Measurements from ENCODE around the gene RBM34.

Gene RBM34

GRCh38 chr1:235139315-235139714 is 21.7 kb downstream of the RBM34 start:
- in situ Hi-C loops (cut with MboI; ENCODE audit: low pct_unique_long_range_greater_than_20kb, low sequenced_read_pairs, unreplicated experiment): no loop called here
- no peak for DNase-seq (ENCODE audit: low spot score)
- no peak for TF ChIP-seq CTCF (IDR thresholded peaks at IDR 0.05; ENCODE audit: extremely low read depth, insufficient read depth, missing control alignments)

- DNase-seq (ENCODE audit: low spot score): no peak
- in situ Hi-C loops (cut with MboI; ENCODE audit: low pct_unique_long_range_greater_than_20kb, low sequenced_read_pairs, unreplicated experiment): no loop called here
- TF ChIP-seq CTCF (IDR thresholded peaks at IDR 0.05; ENCODE audit: extremely low read depth, insufficient read depth, missing control alignments): no peak
Measured at GRCh38 chr1:235138821-235139220, 22.2 kb downstream of the RBM34 start.

- no peak for DNase-seq (ENCODE audit: low spot score)
- in situ Hi-C loops (cut with MboI; ENCODE audit: low pct_unique_long_range_greater_than_20kb, low sequenced_read_pairs, unreplicated experiment): no loop called here
- no peak for TF ChIP-seq CTCF (IDR thresholded peaks at IDR 0.05; ENCODE audit: extremely low read depth, insufficient read depth, missing control alignments)
Measured at GRCh38 chr1:235136111-235136510, 24.9 kb downstream of the RBM34 start.

- in situ Hi-C loops (cut with MboI; ENCODE audit: low pct_unique_long_range_greater_than_20kb, low sequenced_read_pairs, unreplicated experiment): no loop called here
- no peak for TF ChIP-seq CTCF (IDR thresholded peaks at IDR 0.05; ENCODE audit: extremely low read depth, insufficient read depth, missing control alignments)
- DNase-seq (ENCODE audit: low spot score): no peak
Measured at GRCh38 chr1:235134171-235134570, 26.9 kb downstream of the RBM34 start.

- in situ Hi-C loops (cut with MboI; ENCODE audit: low pct_unique_long_range_greater_than_20kb, low sequenced_read_pairs, unreplicated experiment): no loop called here
- TF ChIP-seq CTCF (IDR thresholded peaks at IDR 0.05; ENCODE audit: extremely low read depth, insufficient read depth, missing control alignments): no peak
- DNase-seq (ENCODE audit: low spot score): no peak
Measured at GRCh38 chr1:235133086-235133485, 28.0 kb downstream of the RBM34 start.

- DNase-seq (ENCODE audit: low spot score): no peak
- in situ Hi-C loops (cut with MboI; ENCODE audit: low pct_unique_long_range_greater_than_20kb, low sequenced_read_pairs, unreplicated experiment): no loop called here
- TF ChIP-seq CTCF (IDR thresholded peaks at IDR 0.05; ENCODE audit: extremely low read depth, insufficient read depth, missing control alignments): no peak
Measured at GRCh38 chr1:235131961-235132360, 29.1 kb downstream of the RBM34 start.

GRCh38 chr1:235130766-235131270 is 30.2 kb downstream of the RBM34 start:
- no peak for TF ChIP-seq CTCF (IDR thresholded peaks at IDR 0.05; ENCODE audit: extremely low read depth, insufficient read depth, missing control alignments)
- in situ Hi-C loops (cut with MboI; ENCODE audit: low pct_unique_long_range_greater_than_20kb, low sequenced_read_pairs, unreplicated experiment): no loop called here
- DNase-seq (ENCODE audit: low spot score): no peak

Measured in GM13977 (cell line).